Omental fat pad (tissue), 4 donors: Measurements from ENCODE around the gene ASCC1. TPM values are rescaled to one million over a fixed set of nuclear protein-coding genes. Genes with fewer than 3 reads are reported as not detected.
"Not testable (repeated sequence)": the region's sequence is repeated elsewhere in the genome, so short reads cannot be mapped to it uniquely, and the experiment has no call there.

ENCODE experiments used
- ATAC-seq: fragments of 150-250 bp; one replicate; pipeline ENCODE4 v1.9.1; 2016; ENCODE audit warnings: mild to moderate bottlenecking, moderate library complexity; ENCODE audit not compliant: low FRiP score
- DNase-seq: peaks from one replicate; pipeline ENCODE4 v3.0.0-alpha.2; 2019; ENCODE audit warnings: low spot score
- total RNA-seq, 4 donors: library from RNA; depleted of rRNA; stranded (reverse); fragments of >200 nt; gene quantifications; one replicate each; pipeline ENCODE4 v1.1.0, GENCODE V29; 2016
- TF ChIP-seq, protein P1 (sequence below), 3 donors: fragments of 450-650 bp; IDR thresholded peaks; one replicate each; pipeline ENCODE4 v1.5.1; 2016 to 2017; ENCODE audit warnings: antibody characterized with exemption in 3 of 3, mild to moderate bottlenecking in 3 of 3, moderate library complexity in 2 of 3

ASCC1 gene
- total RNA-seq, 4 donors from 2014 or later = 21.3 to 34.5 (median 26.3) TPM

DNA sequence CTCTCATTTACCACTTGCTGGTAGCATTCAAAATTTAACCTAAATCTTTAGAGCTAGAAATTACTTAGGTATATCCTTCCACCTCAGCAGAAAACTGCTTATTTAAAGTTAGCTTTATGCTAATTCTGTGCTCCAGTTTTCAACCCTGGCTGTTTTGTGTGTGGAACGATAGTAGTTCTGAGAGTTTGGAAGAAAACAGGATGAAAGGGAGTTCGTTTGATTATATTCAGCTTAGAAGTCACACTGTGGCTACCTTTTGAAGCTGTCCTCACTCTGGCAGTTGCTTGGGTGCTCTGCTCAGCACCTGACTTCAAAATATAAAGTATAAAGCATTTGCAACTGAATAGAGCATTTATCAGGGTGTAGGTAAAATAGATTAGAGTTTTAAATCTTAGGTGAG, 2.6 kb upstream of the ASCC1 start:
- no peak for ATAC-seq
- TF ChIP-seq, protein P1, sequence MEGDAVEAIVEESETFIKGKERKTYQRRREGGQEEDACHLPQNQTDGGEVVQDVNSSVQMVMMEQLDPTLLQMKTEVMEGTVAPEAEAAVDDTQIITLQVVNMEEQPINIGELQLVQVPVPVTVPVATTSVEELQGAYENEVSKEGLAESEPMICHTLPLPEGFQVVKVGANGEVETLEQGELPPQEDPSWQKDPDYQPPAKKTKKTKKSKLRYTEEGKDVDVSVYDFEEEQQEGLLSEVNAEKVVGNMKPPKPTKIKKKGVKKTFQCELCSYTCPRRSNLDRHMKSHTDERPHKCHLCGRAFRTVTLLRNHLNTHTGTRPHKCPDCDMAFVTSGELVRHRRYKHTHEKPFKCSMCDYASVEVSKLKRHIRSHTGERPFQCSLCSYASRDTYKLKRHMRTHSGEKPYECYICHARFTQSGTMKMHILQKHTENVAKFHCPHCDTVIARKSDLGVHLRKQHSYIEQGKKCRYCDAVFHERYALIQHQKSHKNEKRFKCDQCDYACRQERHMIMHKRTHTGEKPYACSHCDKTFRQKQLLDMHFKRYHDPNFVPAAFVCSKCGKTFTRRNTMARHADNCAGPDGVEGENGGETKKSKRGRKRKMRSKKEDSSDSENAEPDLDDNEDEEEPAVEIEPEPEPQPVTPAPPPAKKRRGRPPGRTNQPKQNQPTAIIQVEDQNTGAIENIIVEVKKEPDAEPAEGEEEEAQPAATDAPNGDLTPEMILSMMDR (IDR thresholded peaks at IDR 0.05) = no peak
- DNase-seq = no peak

DNA sequence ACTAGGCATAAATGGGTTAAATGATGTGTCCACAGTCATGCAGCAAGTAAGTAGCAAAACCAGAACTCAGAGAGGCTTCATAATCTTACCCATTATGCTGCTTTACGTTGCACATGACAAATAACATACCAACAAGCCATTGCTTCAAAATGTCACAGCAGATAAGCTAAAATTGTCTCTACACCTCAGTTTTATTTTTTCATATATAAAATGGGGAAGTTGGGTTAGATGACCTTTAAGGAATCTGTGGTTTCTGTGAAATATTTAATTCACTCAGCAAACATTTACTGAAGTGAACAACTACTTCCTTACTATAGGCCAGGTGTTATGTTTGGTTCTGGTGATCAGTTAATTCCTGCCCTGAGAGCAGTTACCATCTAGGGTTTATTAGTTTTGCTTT, 2.2 kb upstream of the ASCC1 start:
- DNase-seq (no peak), ATAC-seq (no peak)
- TF ChIP-seq, protein P1 (IDR thresholded peaks at IDR 0.05) = no peak

DNA sequence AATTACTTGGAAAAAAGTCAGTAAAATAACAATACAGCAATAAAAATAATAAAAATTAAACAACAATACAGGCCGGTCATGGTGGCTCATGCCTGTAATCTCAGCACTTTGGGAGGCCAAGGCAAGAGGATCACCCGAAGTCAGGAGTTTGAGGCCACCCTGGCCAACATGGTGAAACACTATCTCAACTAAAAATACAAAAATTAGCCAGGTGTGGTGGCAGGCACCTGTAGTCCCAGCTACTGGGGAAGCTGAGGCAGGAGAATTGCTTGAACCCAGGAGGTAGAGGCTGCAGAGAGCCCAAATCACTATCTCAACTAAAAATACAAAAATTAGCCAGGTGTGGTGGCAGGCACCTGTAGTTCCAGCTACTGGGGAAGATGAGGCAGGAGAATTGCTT, 4.2 kb downstream of the ASCC1 start:
- ATAC-seq, DNase-seq: not testable (repeated sequence)

DNA sequence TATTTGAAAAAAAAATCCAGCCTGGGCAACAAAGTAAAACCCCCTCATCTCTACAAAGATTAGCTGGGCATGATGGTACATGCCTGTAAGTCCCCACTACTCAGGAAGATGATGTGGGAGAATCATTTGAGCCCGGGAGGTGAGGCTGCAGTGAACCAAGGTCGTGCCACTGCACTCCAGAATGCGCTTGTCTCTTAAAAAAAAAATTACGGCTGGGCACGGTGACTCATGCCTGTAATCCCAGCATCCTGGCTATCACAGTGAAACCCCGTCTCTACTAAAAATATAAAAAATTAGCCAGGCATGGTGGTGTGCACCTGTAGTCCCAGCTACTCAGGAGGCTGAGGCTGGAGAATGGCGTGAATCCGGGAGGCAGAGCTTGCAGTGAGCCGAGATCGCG, 4.7 kb downstream of the ASCC1 start:
- ATAC-seq, DNase-seq: not testable (repeated sequence)

DNA sequence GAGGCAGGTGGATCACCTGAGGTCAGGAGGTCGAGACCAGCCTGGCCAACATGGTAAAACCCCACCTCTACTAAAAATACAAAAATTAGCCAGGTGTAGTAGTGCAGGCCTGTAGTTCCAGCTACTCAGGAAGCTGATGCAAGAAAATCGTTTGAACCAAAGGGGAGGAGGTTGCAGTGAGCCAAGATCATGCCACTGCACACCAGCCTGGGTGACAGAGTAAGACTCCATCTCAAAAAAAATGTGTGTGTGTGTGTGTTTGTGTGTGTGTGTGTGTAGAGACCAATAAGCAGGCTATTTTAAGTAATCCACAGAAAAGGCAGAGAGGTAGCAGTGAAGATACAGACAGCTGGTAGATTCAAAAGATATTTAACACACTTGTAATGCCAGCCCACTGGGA, 7.5 kb downstream of the ASCC1 start:
- not testable (repeated sequence) for DNase-seq, ATAC-seq

DNA sequence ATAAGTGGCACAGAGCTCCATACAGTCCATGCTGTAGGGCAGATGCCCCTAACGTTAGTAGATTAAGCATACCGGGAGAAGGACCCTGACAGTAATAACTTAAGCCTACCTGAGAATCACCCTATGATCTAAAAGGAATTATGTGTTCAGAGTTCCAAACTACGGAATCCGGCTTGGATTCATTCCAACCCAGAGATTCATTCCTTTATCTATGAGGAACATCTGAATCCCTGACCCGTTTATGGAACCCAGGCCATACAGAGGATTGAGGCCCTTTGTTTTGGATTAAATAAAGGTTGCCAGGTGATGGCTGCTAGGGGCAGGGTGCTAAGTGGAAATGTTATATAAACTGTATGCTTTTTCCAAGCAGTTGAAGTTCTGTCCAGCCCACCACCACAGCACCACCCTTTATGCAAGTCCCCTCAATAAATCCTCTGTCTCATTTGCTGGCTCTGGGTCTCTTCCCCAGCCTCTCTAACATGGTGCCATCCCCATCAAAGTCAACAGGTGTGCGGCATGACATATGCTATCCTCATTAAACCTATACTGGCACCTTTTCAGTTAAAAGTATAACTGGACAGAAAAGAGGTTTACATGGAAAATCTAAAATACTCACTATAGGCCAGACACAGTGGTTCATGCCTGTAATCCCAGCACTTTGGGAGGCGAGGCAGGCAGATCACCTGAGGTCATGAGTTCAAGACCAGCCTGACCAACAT, 9.4 kb downstream of the ASCC1 start:
- DNase-seq (no peak), ATAC-seq (no peak)
- TF ChIP-seq, protein P1 (IDR thresholded peaks at IDR 0.05) = no peak

DNA sequence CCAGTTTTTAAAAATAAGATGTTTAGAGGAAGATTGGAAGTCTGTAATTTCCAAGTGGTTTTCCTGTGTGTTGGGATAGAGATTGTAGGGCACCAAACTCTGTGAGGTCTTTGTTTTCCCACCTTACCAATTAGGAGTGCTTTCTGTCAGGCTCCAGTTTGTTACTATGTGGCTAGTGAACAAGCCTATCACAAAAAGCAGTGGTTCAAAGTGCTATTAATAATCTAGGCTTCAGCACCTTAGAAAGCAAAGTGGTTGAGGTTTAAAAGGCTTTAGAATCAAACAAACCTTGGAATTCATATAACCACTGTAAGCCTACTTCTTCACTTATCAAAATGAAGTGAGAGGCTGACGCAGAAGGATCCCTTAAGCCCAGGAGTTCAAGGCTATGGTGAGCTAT, 11.4 kb downstream of the ASCC1 start:
- DNase-seq = no peak
- ATAC-seq = no peak
- TF ChIP-seq, protein P1 (IDR thresholded peaks at IDR 0.05) = no peak

DNA sequence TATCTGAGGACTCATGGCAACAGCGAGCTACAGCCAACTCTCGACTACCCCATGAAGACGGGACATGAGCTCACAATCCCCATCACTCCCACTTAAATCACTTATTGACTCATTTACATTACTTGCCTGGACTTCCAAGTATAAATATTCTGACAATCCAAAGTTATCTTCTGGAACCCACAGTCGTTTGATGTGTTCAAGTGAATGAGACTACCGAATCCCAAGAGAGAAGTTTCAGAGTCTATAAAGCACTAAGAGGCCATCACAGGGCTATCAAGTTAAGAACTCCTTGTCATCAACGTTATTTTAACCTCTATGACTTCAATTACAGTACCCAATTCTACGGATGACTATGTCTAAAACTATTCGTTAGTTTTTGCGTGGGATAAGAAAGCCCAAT, 11.8 kb downstream of the ASCC1 start:
- no peak for ATAC-seq
- TF ChIP-seq, protein P1 (IDR thresholded peaks at IDR 0.05) = no peak
- DNase-seq = no peak

DNA sequence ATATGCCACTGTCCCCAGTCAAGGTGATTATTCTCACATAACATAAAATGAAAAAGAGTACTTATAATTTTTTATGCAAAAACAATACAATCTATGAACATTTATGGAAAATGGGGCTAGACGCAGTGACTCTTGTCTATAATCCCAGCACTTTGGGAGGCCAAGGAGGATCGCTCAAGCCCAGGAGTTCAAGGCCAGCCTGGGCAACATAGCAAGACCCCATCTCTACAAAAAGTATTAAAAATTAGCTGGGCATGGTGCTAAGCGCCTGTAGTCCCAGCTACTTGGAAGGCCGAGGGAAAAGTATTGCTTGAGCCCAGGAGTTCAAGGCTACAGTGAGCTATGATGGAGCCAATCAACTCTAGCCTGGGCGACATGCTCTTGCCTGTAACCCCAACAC, 14.8 kb downstream of the ASCC1 start:
- ATAC-seq (no peak), DNase-seq (no peak)
- TF ChIP-seq, protein P1 (IDR thresholded peaks at IDR 0.05) = no peak
